OCI-LY1 (cell line): ENCODE measurements around the gene SMIM24.
"Not testable (repeated sequence)": the region's sequence is repeated elsewhere in the genome, so short reads cannot be mapped to it uniquely, and the experiment has no call there.

Source experiments
- H2AFZ ChIP-seq: fragments of 200-600 bp; sonication (generic), shearing (Covaris generic); 2 replicates; pipeline ENCODE4 v1.6.0; 2014; ENCODE audit warnings: antibody characterized with exemption, mild to moderate bottlenecking, low read length
- H3F3A ChIP-seq: fragments of 200-600 bp; sonication (generic), shearing (Covaris generic); 2 replicates; pipeline ENCODE4 v1.6.0; 2014; ENCODE audit warnings: mild to moderate bottlenecking, antibody characterized with exemption, low read length, moderate library complexity; ENCODE audit not compliant: insufficient read depth
- H3K27ac ChIP-seq: fragments of 200-600 bp; sonication (generic); 2 replicates; pipeline ENCODE4 v1.5.1; 2014; ENCODE audit warnings: low read length, mixed run types, mild to moderate bottlenecking, low read depth; ENCODE audit not compliant: poor library complexity, severe bottlenecking
- H3K27me3 ChIP-seq: fragments of 200-600 bp; sonication (generic); 2 replicates; pipeline ENCODE4 v1.6.0; 2014; ENCODE audit warnings: antibody characterized with exemption, mild to moderate bottlenecking, low read length, moderate library complexity; ENCODE audit not compliant: insufficient read depth
- H3K36me3 ChIP-seq: fragments of 200-600 bp; sonication (generic); 2 replicates; pipeline ENCODE4 v1.6.1; 2014; ENCODE audit warnings: mild to moderate bottlenecking, antibody characterized with exemption, low read length, moderate library complexity, mixed read lengths; ENCODE audit not compliant: insufficient read depth
- H3K4me1 ChIP-seq: fragments of 200-600 bp; sonication (generic); 2 replicates; pipeline ENCODE4 v1.5.1; 2014; ENCODE audit warnings: mild to moderate bottlenecking, low read length, moderate library complexity; ENCODE audit not compliant: insufficient read depth, severe bottlenecking
- H3K4me2 ChIP-seq: fragments of 200-600 bp; sonication (generic), shearing (Covaris generic); 2 replicates; pipeline ENCODE4 v1.6.1; 2014; ENCODE audit warnings: low read length
- H3K4me3 ChIP-seq: fragments of 200-600 bp; sonication (generic); 2 replicates; pipeline ENCODE4 v1.5.1; 2014; ENCODE audit warnings: low read length, low read depth, mild to moderate bottlenecking, mixed read lengths; ENCODE audit not compliant: poor library complexity, severe bottlenecking
- H3K79me2 ChIP-seq: fragments of 200-600 bp; shearing (Covaris generic); 2 replicates; pipeline ENCODE4 v1.6.1; 2016; ENCODE audit warnings: mixed run types, low read length, mixed read lengths; ENCODE audit not compliant: insufficient read depth
- H3K9ac ChIP-seq: fragments of 200-600 bp; sonication (generic), shearing (Covaris generic); 2 replicates; pipeline ENCODE4 v1.6.1; 2014; ENCODE audit warnings: mild to moderate bottlenecking, low read length, mixed read lengths
- H3K9me2 ChIP-seq: fragments of 200-600 bp; sonication (generic), shearing (Covaris generic); 2 replicates; pipeline ENCODE4 v1.6.1; 2014; ENCODE audit warnings: low read depth, mild to moderate bottlenecking, low read length, mixed read lengths
- H3K9me3 ChIP-seq: fragments of 200-600 bp; shearing (Covaris generic); 2 replicates; pipeline ENCODE4 v1.6.1; 2014; ENCODE audit warnings: low read length, mixed read lengths
- H4K20me1 ChIP-seq: fragments of 200-600 bp; sonication (generic), shearing (Covaris generic); 2 replicates; pipeline ENCODE4 v1.6.0; 2016; ENCODE audit warnings: mild to moderate bottlenecking, low read length; ENCODE audit not compliant: insufficient read depth
- EZH2 ChIP-seq: fragments of 200-600 bp; sonication (generic), shearing (Covaris generic); IDR thresholded peaks from 2 replicates; pipeline ENCODE4 v1.8.0; 2017; ENCODE audit warnings: borderline replicate concordance, mixed run types, mild to moderate bottlenecking, antibody characterized with exemption, low read length, moderate library complexity, mixed read lengths
- TF ChIP-seq, protein P1 (sequence below): fragments of 200-600 bp; sonication (generic), shearing (Covaris generic); IDR thresholded peaks from 2 replicates; pipeline ENCODE4 v1.5.1; 2017; ENCODE audit warnings: mild to moderate bottlenecking, antibody characterized with exemption, low read length, moderate library complexity, mixed read lengths

SMIM24 gene

DNA sequence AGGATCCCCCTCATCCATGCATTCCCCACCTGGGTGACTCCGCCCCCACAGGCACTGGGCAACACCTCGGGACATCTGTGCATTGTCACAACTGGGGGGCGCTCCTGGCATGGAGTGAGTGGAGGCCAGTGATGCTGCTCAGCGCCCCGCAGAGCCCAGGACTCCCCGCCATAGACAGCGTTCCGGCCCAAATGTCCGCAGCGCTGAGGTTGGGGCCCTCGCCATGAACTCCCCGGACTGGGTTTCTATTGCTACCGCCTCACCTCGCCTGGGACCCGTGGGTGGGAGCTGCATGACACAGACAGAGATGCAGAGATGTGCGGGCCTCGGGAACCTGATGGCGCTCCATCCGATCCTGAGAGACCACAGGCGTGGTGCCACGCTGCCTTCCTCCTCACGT is 30.4 kb upstream of the SMIM24 start:
- no peaks in the 10 kb centered on the region for H3K27me3 ChIP-seq
- no peak overlapping the region for H3K27ac ChIP-seq
- no peak overlapping the region for H3K9ac ChIP-seq
- no peaks in the 10 kb centered on the region for H4K20me1 ChIP-seq
- H2AFZ ChIP-seq: no peak overlapping the region
- no peaks in the 10 kb centered on the region for H3K9me3 ChIP-seq
- H3K79me2 ChIP-seq: peaks cover 11% of the 10 kb centered on the region
- TF ChIP-seq EZH2: no peak
- TF ChIP-seq, protein P1, sequence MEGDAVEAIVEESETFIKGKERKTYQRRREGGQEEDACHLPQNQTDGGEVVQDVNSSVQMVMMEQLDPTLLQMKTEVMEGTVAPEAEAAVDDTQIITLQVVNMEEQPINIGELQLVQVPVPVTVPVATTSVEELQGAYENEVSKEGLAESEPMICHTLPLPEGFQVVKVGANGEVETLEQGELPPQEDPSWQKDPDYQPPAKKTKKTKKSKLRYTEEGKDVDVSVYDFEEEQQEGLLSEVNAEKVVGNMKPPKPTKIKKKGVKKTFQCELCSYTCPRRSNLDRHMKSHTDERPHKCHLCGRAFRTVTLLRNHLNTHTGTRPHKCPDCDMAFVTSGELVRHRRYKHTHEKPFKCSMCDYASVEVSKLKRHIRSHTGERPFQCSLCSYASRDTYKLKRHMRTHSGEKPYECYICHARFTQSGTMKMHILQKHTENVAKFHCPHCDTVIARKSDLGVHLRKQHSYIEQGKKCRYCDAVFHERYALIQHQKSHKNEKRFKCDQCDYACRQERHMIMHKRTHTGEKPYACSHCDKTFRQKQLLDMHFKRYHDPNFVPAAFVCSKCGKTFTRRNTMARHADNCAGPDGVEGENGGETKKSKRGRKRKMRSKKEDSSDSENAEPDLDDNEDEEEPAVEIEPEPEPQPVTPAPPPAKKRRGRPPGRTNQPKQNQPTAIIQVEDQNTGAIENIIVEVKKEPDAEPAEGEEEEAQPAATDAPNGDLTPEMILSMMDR: no peak
- no peaks in the 10 kb centered on the region for H3K9me2 ChIP-seq
- H3K4me2 ChIP-seq: no peak overlapping the region
- H3F3A ChIP-seq: no peaks in the 10 kb centered on the region
- peaks cover 17% of the 10 kb centered on the region; the same call in 1 of the 2 replicates for H3K36me3 ChIP-seq
- no peak overlapping the region for H3K4me3 ChIP-seq
- peaks cover 12% of the 10 kb centered on the region for H3K4me1 ChIP-seq

DNA sequence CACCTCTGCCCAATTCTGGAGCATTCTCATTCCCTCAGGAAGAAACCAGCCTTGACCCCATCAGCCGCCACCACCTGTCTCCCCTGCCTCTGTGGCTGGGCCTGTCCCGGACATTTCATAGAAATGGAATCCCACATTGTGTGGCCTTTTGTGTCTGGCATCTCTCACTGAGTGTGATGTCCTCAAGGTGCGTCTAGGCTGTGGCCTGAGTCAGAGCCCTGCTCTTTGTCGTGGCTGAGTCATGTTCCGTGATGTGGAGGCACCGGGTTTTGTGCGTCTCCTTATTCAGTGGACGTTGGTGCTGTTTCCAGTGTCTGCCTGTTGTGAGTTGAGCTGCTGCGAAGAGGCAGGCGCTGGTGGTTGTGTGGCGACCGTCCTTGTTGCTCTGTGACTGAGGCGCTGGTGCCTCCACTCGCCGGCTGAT is 29.3 kb upstream of the SMIM24 start:
- H3K4me3 ChIP-seq: no peak overlapping the region
- no peaks in the 10 kb centered on the region for H3K9me3 ChIP-seq
- no peaks in the 10 kb centered on the region for H3K27me3 ChIP-seq
- H3K27ac ChIP-seq: no peak overlapping the region
- H2AFZ ChIP-seq: no peak overlapping the region
- no peaks in the 10 kb centered on the region for H3F3A ChIP-seq
- H3K9ac ChIP-seq: no peak overlapping the region
- no peak for TF ChIP-seq EZH2
- TF ChIP-seq, protein P1: no peak
- H3K79me2 ChIP-seq: peaks cover 11% of the 10 kb centered on the region
- peaks cover 17% of the 10 kb centered on the region; the same call in 1 of the 2 replicates for H3K36me3 ChIP-seq
- H3K4me1 ChIP-seq: peaks cover 21% of the 10 kb centered on the region
- H3K4me2 ChIP-seq: no peak overlapping the region
- H3K9me2 ChIP-seq: no peaks in the 10 kb centered on the region
- H4K20me1 ChIP-seq: no peaks in the 10 kb centered on the region

DNA sequence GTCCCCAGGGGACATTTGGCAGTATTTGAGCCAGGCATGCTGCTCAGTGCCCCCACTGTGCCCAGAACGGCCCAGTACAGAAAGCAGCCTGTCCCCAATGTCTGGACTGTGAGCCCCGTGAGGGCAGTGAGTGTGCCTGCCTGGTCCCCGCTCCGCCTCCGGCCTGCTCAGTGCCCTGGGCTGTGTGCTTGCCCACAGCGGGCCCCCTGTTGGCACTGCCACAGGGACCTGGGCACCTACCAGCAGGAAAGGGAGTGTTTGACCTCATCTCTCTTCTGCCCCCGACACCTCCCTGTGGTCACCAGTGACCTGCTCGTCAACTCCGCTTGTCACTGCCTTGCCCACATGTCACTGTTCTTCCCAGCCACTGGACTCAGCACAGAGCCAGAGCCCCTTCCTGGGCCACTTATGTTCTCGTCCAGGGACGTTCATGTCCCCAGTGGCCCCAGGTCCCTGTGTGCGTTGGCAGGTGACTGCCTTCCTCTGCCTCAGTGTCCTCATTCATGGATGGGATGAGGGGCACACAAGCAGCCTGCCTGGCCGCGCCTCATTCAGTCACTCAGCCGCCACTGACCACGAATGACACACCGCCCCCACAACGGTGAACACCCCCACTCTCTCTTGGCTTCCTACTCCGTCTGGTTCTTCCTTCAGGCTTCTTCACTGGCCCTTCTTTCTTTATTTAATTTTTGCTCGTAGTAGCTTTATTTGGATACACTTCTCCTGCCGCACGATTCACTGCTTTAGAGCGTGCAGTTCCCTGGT is 28.6 kb upstream of the SMIM24 start:
- peaks cover 17% of the 10 kb centered on the region; the same call in 1 of the 2 replicates for H3K36me3 ChIP-seq
- no peaks in the 10 kb centered on the region for H3K9me3 ChIP-seq
- no peak overlapping the region for H3K4me2 ChIP-seq
- H4K20me1 ChIP-seq: no peaks in the 10 kb centered on the region
- H3K4me3 ChIP-seq: no peak overlapping the region
- no peak for TF ChIP-seq EZH2
- TF ChIP-seq, protein P1: no peak
- H2AFZ ChIP-seq: no peak overlapping the region
- H3F3A ChIP-seq: no peaks in the 10 kb centered on the region
- peaks cover 11% of the 10 kb centered on the region for H3K79me2 ChIP-seq
- H3K9ac ChIP-seq: no peak overlapping the region
- H3K4me1 ChIP-seq: peaks cover 21% of the 10 kb centered on the region
- H3K9me2 ChIP-seq: no peaks in the 10 kb centered on the region
- H3K27ac ChIP-seq: no peak overlapping the region
- no peaks in the 10 kb centered on the region for H3K27me3 ChIP-seq

DNA sequence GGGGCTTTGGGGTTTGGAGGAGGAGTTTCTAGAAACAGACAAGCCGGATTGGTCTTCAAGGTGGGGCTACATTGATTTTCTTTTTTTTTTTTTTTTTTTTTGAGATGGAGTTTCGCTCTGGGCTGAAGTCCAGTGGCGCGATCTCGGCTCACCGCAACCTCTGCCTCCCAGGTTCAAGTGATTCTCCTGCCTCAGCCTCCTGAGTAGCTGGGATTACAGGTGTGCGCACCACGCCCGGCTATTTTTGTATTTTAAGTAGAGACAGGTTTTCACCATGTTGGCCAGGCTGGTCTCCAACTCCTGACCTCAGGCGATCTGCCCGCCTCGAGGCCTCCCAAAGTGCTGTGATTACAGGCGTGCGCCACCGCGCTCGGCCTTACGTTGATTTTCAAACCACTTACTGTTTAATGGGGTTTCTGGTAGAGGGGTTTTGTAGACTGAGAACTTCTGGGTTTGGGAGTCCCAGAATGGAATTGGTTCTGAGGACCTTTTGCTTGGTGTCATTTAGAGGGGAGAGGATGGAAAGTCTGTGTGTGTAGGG is 27.9 kb upstream of the SMIM24 start:
- H4K20me1 ChIP-seq, H3K9me3 ChIP-seq, H3K9me2 ChIP-seq, H3K27ac ChIP-seq, H3K4me2 ChIP-seq, H3K27me3 ChIP-seq, H3F3A ChIP-seq, H2AFZ ChIP-seq, H3K4me3 ChIP-seq, H3K9ac ChIP-seq: not testable (repeated sequence)
- Histone ChIP-seq H3K36me3 (peaks cover 17% of the 10 kb centered on the region; the same call in 1 of the 2 replicates), H3K4me1 (peaks cover 21% of the 10 kb centered on the region), H3K79me2 (peaks cover 11% of the 10 kb centered on the region)
